ENCODE measurements around the gene SPOP. TPM values are rescaled to one million over a fixed set of nuclear protein-coding genes. Genes with fewer than 3 reads are reported as not detected.
A peak's percentile ranks its signal among the peaks of the same experiment; 100 is the strongest.

Gene SPOP
- total RNA-seq, 2 donors from 2014 or later: 77.8 to 82.2 TPM

- Mint-ChIP-seq H3K36me3 (ENCODE audit: insufficient read depth in 2 of 2) (peaks cover 3 to 4% of the 10 kb centered on the region in 2 donors), H3K9me3 (no peaks in the 10 kb centered on the region), H3K4me1 (ENCODE audit: low read depth) (no peaks in the 10 kb centered on the region), H3K27me3 (ENCODE audit: low read depth) (no peaks in the 10 kb centered on the region), H3K27ac (no peak overlapping the region), H3K4me3 (no peak overlapping the region)
- DNase-seq (no peak), ATAC-seq (replicated peaks in 1 of 2) (no peak)
These were observed 82.6 kb downstream of the SPOP start for GRCh38 chr17:49595328-49595727.

- peaks cover 0 to 2% of the 10 kb centered on the region in 2 donors for H3K36me3 Mint-ChIP-seq (ENCODE audit: insufficient read depth in 2 of 2)
- H3K27ac Mint-ChIP-seq: no peak overlapping the region
- H3K27me3 Mint-ChIP-seq (ENCODE audit: low read depth): no peaks in the 10 kb centered on the region
- no peak for DNase-seq
- H3K9me3 Mint-ChIP-seq: no peaks in the 10 kb centered on the region
- no peak for ATAC-seq (replicated peaks in 1 of 2)
- no peak overlapping the region for H3K4me3 Mint-ChIP-seq
- no peaks in the 10 kb centered on the region for H3K4me1 Mint-ChIP-seq (ENCODE audit: low read depth)
These were observed 85.6 kb downstream of the SPOP start for GRCh38 chr17:49592263-49592662.

DNA sequence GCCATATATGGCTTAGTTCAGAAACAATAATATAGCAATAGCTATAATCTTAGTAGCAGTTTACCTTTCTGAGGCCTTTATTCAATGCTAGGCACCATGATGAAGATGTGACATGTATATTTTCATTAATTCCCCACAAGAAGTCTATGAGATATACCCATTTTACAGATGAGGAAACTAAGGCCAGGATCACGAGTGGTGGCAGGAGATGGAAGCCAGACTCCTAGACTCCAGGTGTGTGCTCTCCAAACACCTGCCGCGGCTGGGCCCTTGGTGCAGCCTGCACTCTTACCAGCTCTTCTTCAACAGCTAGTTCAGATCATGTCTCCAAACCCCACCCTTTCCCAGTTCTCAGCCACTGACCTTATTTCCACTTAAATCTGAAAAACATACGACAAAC, 87.0 kb downstream of the SPOP start:
- Mint-ChIP-seq H3K27me3 (ENCODE audit: low read depth) (no peaks in the 10 kb centered on the region), H3K9me3 (no peaks in the 10 kb centered on the region)
- ATAC-seq (replicated peaks in 1 of 2): no peak

GRCh38 chr17:49589577-49589927, 88.3 kb downstream of the SPOP start:
- no peaks in the 10 kb centered on the region for H3K27me3 Mint-ChIP-seq (ENCODE audit: low read depth)
- no peak for DNase-seq
- H3K36me3 Mint-ChIP-seq (ENCODE audit: insufficient read depth in 2 of 2): no peaks in the 10 kb centered on the region
- no peak for ATAC-seq (replicated peaks in 1 of 2)
- H3K9me3 Mint-ChIP-seq: no peaks in the 10 kb centered on the region
- no peak overlapping the region for H3K27ac Mint-ChIP-seq
- H3K4me3 Mint-ChIP-seq: no peak overlapping the region
- H3K4me1 Mint-ChIP-seq (ENCODE audit: low read depth): no peaks in the 10 kb centered on the region

More for the DNA sequence above, 87.0 kb downstream of the SPOP start:
- no peaks in the 10 kb centered on the region for H3K36me3 Mint-ChIP-seq (ENCODE audit: insufficient read depth in 2 of 2)
- H3K4me1 Mint-ChIP-seq (ENCODE audit: low read depth): no peaks in the 10 kb centered on the region
- no peak overlapping the region for H3K4me3 Mint-ChIP-seq
- no peak for DNase-seq
- no peak overlapping the region for H3K27ac Mint-ChIP-seq

- no peaks in the 10 kb centered on the region for H3K4me1 Mint-ChIP-seq (ENCODE audit: low read depth)
- H3K36me3 Mint-ChIP-seq (ENCODE audit: insufficient read depth in 2 of 2): no peaks in the 10 kb centered on the region
- no peaks in the 10 kb centered on the region for H3K27me3 Mint-ChIP-seq (ENCODE audit: low read depth)
- no peak for DNase-seq
- no peak overlapping the region for H3K27ac Mint-ChIP-seq
- no peak overlapping the region for H3K4me3 Mint-ChIP-seq
- no peaks in the 10 kb centered on the region for H3K9me3 Mint-ChIP-seq
- ATAC-seq (replicated peaks in 1 of 2): peak in 1 of 2 donors; percentile 28
These were observed 88.9 kb downstream of the SPOP start for GRCh38 chr17:49588726-49589576.

DNA sequence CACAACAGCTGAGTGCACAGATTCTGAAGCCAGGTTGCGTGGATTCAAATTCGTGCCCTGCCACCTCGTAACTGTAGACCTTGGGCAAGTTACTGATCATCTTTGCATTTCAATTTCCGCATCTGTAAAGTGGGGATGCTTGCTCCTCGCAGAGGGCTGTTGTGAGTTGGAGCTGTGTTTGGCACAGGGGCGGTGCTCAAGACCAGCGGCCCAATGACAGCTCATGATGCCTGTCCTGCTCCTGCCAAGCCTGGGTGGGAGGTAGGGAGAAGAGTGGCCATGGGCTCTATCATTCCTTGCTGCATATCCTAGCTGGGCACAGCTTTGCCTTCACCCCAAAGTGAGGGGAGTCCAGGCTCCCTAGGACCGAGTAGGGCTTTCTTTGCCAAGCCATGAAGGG, 89.6 kb downstream of the SPOP start:
- Mint-ChIP-seq H3K9me3 (no peaks in the 10 kb centered on the region), H3K36me3 (ENCODE audit: insufficient read depth in 2 of 2) (no peaks in the 10 kb centered on the region), H3K4me1 (ENCODE audit: low read depth) (no peaks in the 10 kb centered on the region), H3K4me3 (no peak overlapping the region), H3K27ac (no peak overlapping the region), H3K27me3 (ENCODE audit: low read depth) (no peaks in the 10 kb centered on the region)
- ATAC-seq (replicated peaks in 1 of 2) (no peak), DNase-seq (no peak)

DNA sequence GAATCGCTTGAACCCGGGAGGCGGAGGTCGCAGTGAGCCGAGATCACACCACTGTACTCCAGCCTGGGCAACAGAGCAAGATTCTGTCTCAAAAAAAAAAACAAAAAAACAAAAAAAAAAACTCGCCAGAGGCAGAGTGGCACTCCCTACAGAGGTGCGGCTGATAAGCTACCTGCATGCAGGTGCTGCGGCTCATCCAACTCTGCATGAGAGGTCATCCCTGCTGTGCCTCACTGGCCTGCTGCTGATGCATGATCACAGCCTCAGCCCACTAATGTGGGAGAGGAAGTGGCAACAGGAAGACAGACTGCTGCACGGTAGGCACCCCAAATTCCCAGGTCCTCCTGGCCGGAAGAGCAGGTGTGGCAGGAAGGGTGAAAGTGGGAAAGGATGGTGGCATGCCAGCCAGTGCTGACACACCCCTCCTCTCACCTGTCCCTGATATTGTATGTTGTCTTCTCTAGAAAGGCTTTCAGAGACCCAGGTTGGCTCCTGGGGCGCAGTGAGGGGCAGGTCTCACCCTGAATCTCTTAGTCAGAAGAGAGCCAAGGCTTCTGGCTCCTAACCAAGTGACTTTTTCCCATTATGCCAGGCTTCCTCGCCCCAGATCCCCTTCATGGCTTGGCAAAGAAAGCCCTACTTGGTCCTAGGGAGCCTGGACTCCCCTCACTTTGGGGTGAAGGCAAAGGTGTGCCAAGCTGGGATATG, 90.4 kb downstream of the SPOP start:
- no peak for DNase-seq
- Mint-ChIP-seq H3K4me1 (ENCODE audit: low read depth) (no peaks in the 10 kb centered on the region), H3K36me3 (ENCODE audit: insufficient read depth in 2 of 2) (no peaks in the 10 kb centered on the region), H3K9me3 (no peaks in the 10 kb centered on the region), H3K27ac (no peak overlapping the region), H3K27me3 (ENCODE audit: low read depth) (no peaks in the 10 kb centered on the region), H3K4me3 (no peak overlapping the region)
- ATAC-seq (replicated peaks in 1 of 2): no peak

GRCh38 chr17:49585422-49586027, 92.4 kb downstream of the SPOP start:
- no peaks in the 10 kb centered on the region for H3K27me3 Mint-ChIP-seq (ENCODE audit: low read depth)
- ATAC-seq (replicated peaks in 1 of 2) (peak in 1 of 2 donors; percentile 13), DNase-seq (no peak)
- H3K9me3 Mint-ChIP-seq: no peaks in the 10 kb centered on the region
- H3K4me1 Mint-ChIP-seq (ENCODE audit: low read depth): no peaks in the 10 kb centered on the region
- H3K4me3 Mint-ChIP-seq: no peak overlapping the region
- no peak overlapping the region for H3K27ac Mint-ChIP-seq
- no peaks in the 10 kb centered on the region for H3K36me3 Mint-ChIP-seq (ENCODE audit: insufficient read depth in 2 of 2)

GRCh38 chr17:49583889-49584288, 94.0 kb downstream of the SPOP start:
- no peaks in the 10 kb centered on the region for H3K4me1 Mint-ChIP-seq (ENCODE audit: low read depth)
- no peaks in the 10 kb centered on the region for H3K27me3 Mint-ChIP-seq (ENCODE audit: low read depth)
- DNase-seq: no peak
- no peak overlapping the region for H3K4me3 Mint-ChIP-seq
- no peaks in the 10 kb centered on the region for H3K36me3 Mint-ChIP-seq (ENCODE audit: insufficient read depth in 2 of 2)
- no peak overlapping the region for H3K27ac Mint-ChIP-seq
- ATAC-seq (replicated peaks in 1 of 2): no peak
- no peaks in the 10 kb centered on the region for H3K9me3 Mint-ChIP-seq

- no peaks in the 10 kb centered on the region for H3K9me3 Mint-ChIP-seq
These were observed 94.7 kb downstream of the SPOP start for GRCh38 chr17:49583226-49583625.

DNA sequence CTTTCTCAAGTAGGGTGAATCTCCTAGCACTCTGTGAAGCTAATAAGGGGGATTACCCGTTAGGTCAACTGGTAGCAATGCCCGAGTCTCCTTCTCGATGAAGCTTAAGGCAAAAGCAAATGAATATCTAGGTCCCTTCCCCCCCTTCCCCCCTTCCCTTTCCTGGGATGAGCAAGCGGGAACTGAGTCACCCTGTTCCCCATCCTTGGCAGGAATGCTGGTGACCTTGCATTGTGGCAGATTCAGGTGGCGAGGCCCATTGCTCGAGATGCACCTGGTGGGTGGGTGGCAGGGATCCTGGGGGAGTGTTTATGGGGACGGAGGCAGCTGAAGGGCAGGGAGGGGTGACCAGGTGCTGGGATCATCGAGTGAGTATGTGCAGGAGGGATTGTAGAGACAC, 95.1 kb downstream of the SPOP start:
- no peaks in the 10 kb centered on the region for H3K36me3 Mint-ChIP-seq (ENCODE audit: insufficient read depth in 2 of 2)
- H3K27ac Mint-ChIP-seq: no peak overlapping the region
- H3K4me1 Mint-ChIP-seq (ENCODE audit: low read depth): no peaks in the 10 kb centered on the region
- no peak overlapping the region for H3K4me3 Mint-ChIP-seq
- DNase-seq (no peak), ATAC-seq (replicated peaks in 1 of 2) (no peak)
- no peaks in the 10 kb centered on the region for H3K9me3 Mint-ChIP-seq
- H3K27me3 Mint-ChIP-seq (ENCODE audit: low read depth): peaks cover 3% of the 10 kb centered on the region

More at GRCh38 chr17:49583226-49583625, 94.7 kb downstream of the SPOP start:
- no peaks in the 10 kb centered on the region for H3K36me3 Mint-ChIP-seq (ENCODE audit: insufficient read depth in 2 of 2)
- H3K4me1 Mint-ChIP-seq (ENCODE audit: low read depth): no peaks in the 10 kb centered on the region
- no peak overlapping the region for H3K4me3 Mint-ChIP-seq
- ATAC-seq (replicated peaks in 1 of 2) (no peak), DNase-seq (no peak)
- H3K27ac Mint-ChIP-seq: no peak overlapping the region
- no peaks in the 10 kb centered on the region for H3K27me3 Mint-ChIP-seq (ENCODE audit: low read depth)

- Mint-ChIP-seq H3K36me3 (ENCODE audit: insufficient read depth in 2 of 2) (no peaks in the 10 kb centered on the region), H3K27me3 (ENCODE audit: low read depth) (peaks cover 9% of the 10 kb centered on the region), H3K4me1 (ENCODE audit: low read depth) (peaks cover under 1% of the 10 kb centered on the region), H3K9me3 (no peaks in the 10 kb centered on the region), H3K4me3 (no peak overlapping the region), H3K27ac (no peak overlapping the region)
- ATAC-seq (replicated peaks in 1 of 2): no peak
- DNase-seq: no peak
These were observed 95.7 kb downstream of the SPOP start for GRCh38 chr17:49582055-49582722.

GRCh38 chr17:49581648-49581998, 96.3 kb downstream of the SPOP start:
- H3K9me3 Mint-ChIP-seq: no peaks in the 10 kb centered on the region
- DNase-seq: no peak
- peaks cover 14% of the 10 kb centered on the region for H3K27me3 Mint-ChIP-seq (ENCODE audit: low read depth)
- H3K36me3 Mint-ChIP-seq (ENCODE audit: insufficient read depth in 2 of 2): no peaks in the 10 kb centered on the region
- no peak overlapping the region for H3K27ac Mint-ChIP-seq
- H3K4me1 Mint-ChIP-seq (ENCODE audit: low read depth): peaks cover 5% of the 10 kb centered on the region
- H3K4me3 Mint-ChIP-seq: no peak overlapping the region
- no peak for ATAC-seq (replicated peaks in 1 of 2)
